K562 (cell line): ENCODE data around the gene NUB1. TPM values are rescaled to one million over a fixed set of nuclear protein-coding genes. Genes with fewer than 3 reads are reported as not detected.

Experiments
- ATAC-seq: fragments of 200-7000 bp; cut with Tn5 transposase; 3 replicates; pipeline ENCODE4 v1.9.1; 2020; ENCODE audit warnings: moderate library complexity
- BruUV-seq: library from RNA; stranded (reverse); fragments of 400-500 nt; replicated peaks from 2 replicates; lab custom pipeline; 2021; lab: Mats Ljungman, UMichigan
- CTCF ChIA-PET: fragments of 300-600 bp; formaldehyde crosslinking; extraction: SDS; loops from one replicate; lab custom pipeline; 2021; ENCODE audit warnings: low intra/inter-chr PET ratio; lab: Yijun Ruan, JAX
- POLR2A ChIA-PET: fragments of 300-600, 350-650 bp; sonication (Branson Sonifier 250); formaldehyde crosslinking; extraction: SDS; loops from one replicate; lab custom pipeline; 2021; ENCODE audit warnings: antibody characterized with exemption, inconsistent platforms; lab: Yijun Ruan, JAX
- DNase-seq, 4 experiments: peaks; one replicate each; pipeline versions ENCODE4 v3.0.0 to v3.0.0-alpha.2; 2011 to 2018; ENCODE audit warnings: low spot score in 3 of 4, mixed read lengths in 3 of 4; ENCODE audit errors: extremely low read depth in 1 of 4
- FAIRE-seq: peaks from 2 replicates; lab custom pipeline; 2011; peaks lifted over from hg19 to GRCh38; lab: Jason Lieb, UNC
- H2AFZ ChIP-seq: 2 replicates; pipeline ENCODE4 v1.6.0; 2011; ENCODE audit warnings: low read depth, low read length, control low read depth, inconsistent platforms
- H3K27ac ChIP-seq: fragments of 200-600 bp; 3 replicates; pipeline ENCODE4 v1.8.0; 2011; ENCODE audit warnings: low read depth, mild to moderate bottlenecking, control low read depth, inconsistent platforms, low read length, moderate library complexity, mixed read lengths; ENCODE audit errors: extremely low read depth
- H3K27me3 ChIP-seq, 2 experiments: fragments of 300-600 bp in 1 of 2; 2 replicates in 1 of 2; 3 replicates in 1 of 2; pipeline versions ENCODE4 v1.6.0 to v1.8.0; 2011; ENCODE audit warnings: inconsistent platforms in 2 of 2, low read length in 2 of 2, mild to moderate bottlenecking in 1 of 2, mixed read lengths in 1 of 2, moderate library complexity in 1 of 2; ENCODE audit not compliant: control insufficient read depth in 2 of 2, insufficient read depth in 2 of 2
- H3K36me3 ChIP-seq: fragments of 300-600 bp; 3 replicates; pipeline ENCODE4 v1.8.0; 2011; ENCODE audit warnings: mild to moderate bottlenecking, low read length, inconsistent platforms; ENCODE audit not compliant: control insufficient read depth, insufficient read depth
- H3K4me1 ChIP-seq, 2 experiments: fragments of 200-600 bp in 1 of 2; replicated peaks in 1 of 2; 2 replicates in 1 of 2; 3 replicates in 1 of 2; pipeline versions ENCODE4 v1.5.1 to v1.8.0; 2011; ENCODE audit warnings: inconsistent platforms in 2 of 2, low read length in 2 of 2, mild to moderate bottlenecking in 1 of 2, mixed read lengths in 1 of 2, moderate library complexity in 1 of 2; ENCODE audit not compliant: control insufficient read depth in 2 of 2, insufficient read depth in 2 of 2
- H3K4me2 ChIP-seq: 2 replicates; pipeline ENCODE4 v1.6.1; 2011; ENCODE audit warnings: low read length, control low read depth, inconsistent platforms, mixed read lengths; ENCODE audit not compliant: insufficient read depth
- H3K4me3 ChIP-seq: fragments of 200-600 bp; sonication (generic), shearing (Covaris generic); 2 replicates; pipeline ENCODE4 v1.5.1; 2016; ENCODE audit warnings: control low read depth, inconsistent platforms
- H3K79me2 ChIP-seq: fragments of 200-600 bp; 3 replicates; pipeline ENCODE4 v1.8.0; 2011; ENCODE audit warnings: low read length, inconsistent platforms; ENCODE audit not compliant: control insufficient read depth, insufficient read depth
- H3K9ac ChIP-seq, 2 experiments: 2 replicates each; pipeline versions ENCODE4 v1.6.0 to v1.6.1; 2011; ENCODE audit warnings: low read depth in 2 of 2, low read length in 2 of 2, control low read depth in 1 of 2, inconsistent platforms in 1 of 2, mild to moderate bottlenecking in 1 of 2, mixed read lengths in 1 of 2; ENCODE audit not compliant: insufficient read depth in 1 of 2
- H3K9me1 ChIP-seq: one replicate; pipeline ENCODE4 v1.6.0; 2011; ENCODE audit warnings: inconsistent platforms, mild to moderate bottlenecking, low read length, moderate library complexity; ENCODE audit not compliant: control insufficient read depth, insufficient read depth
- H3K9me3 ChIP-seq: replicated peaks from 2 replicates; pipeline ENCODE4 v1.5.1; 2011; ENCODE audit warnings: low read depth, low read length, inconsistent platforms; ENCODE audit not compliant: control insufficient read depth, insufficient read depth
- H4K20me1 ChIP-seq: replicated peaks from 2 replicates; pipeline ENCODE4 v1.6.1; 2011; ENCODE audit warnings: low read length, inconsistent platforms, mixed read lengths; ENCODE audit not compliant: control insufficient read depth, insufficient read depth
- ARID1B ChIP-seq: fragments of 450-650 bp; IDR thresholded peaks from 2 replicates; pipeline ENCODE4 v1.6.1; 2016; ENCODE audit warnings: antibody characterized with exemption, mild to moderate bottlenecking, inconsistent platforms
- C11orf30 ChIP-seq: fragments of 450-650 bp; IDR thresholded peaks from 2 replicates; pipeline ENCODE4 v1.6.1; 2016; ENCODE audit warnings: low read depth, mild to moderate bottlenecking
- CREB1 ChIP-seq, 2 experiments: sonication (generic) in 1 of 2; formaldehyde crosslinking in 1 of 2; IDR thresholded peaks; 2 replicates each; pipeline versions ENCODE4 v1.6.1 to v1.8.0; 2012 to 2022; ENCODE audit warnings: inconsistent platforms in 1 of 2, mild to moderate bottlenecking in 1 of 2, missing genetic modification reagents in 1 of 2, moderate library complexity in 1 of 2
- ETV5 ChIP-seq: sonication (generic); formaldehyde crosslinking; IDR thresholded peaks from 2 replicates; pipeline ENCODE4 v1.4.0; 2020; ENCODE audit warnings: low read depth, mild to moderate bottlenecking, missing genetic modification reagents
- IRF1 ChIP-seq: sonication (generic); formaldehyde crosslinking; IDR thresholded peaks from 2 replicates; pipeline ENCODE4 v1.8.0; 2022; ENCODE audit warnings: missing genetic modification reagents, mild to moderate bottlenecking, borderline replicate concordance
- MLLT1 ChIP-seq, 2 experiments: fragments of 450-650 bp; IDR thresholded peaks; 2 replicates each; pipeline ENCODE4 v1.6.1; 2016
- NFATC3 ChIP-seq: fragments of 450-650 bp; IDR thresholded peaks from 2 replicates; pipeline ENCODE4 v1.6.1; 2017; ENCODE audit warnings: mild to moderate bottlenecking
- RFX7 ChIP-seq: fragments of 250-450 bp; sonication (Bioruptor Pico); IDR thresholded peaks from 2 replicates; pipeline ENCODE4 v1.5.1; 2021; ENCODE audit warnings: mild to moderate bottlenecking
- SLC30A9 ChIP-seq: fragments of 250-450 bp; sonication (Bioruptor Pico); IDR thresholded peaks from 2 replicates; pipeline ENCODE4 v1.8.0; 2022; ENCODE audit warnings: mild to moderate bottlenecking, moderate library complexity
- SNRNP70 ChIP-seq: fragments of 200-400 bp; formaldehyde crosslinking; optimal IDR thresholded peaks from 2 replicates; pipeline ENCODE3; 2017; ENCODE audit warnings: low read depth, low read length
- TCF7L2 ChIP-seq: fragments of 150-350 bp; IDR thresholded peaks from 2 replicates; pipeline ENCODE4 v1.6.1; 2016; ENCODE audit warnings: low read depth, mild to moderate bottlenecking, low read length, moderate library complexity
- WGBS: fragments of 100-300 bp; shearing (Covaris generic); methylation state at CpG from one replicate; pipeline ENCODE4 v1.1.6; 2016; ENCODE audit warnings: low coverage, mixed read lengths; ENCODE audit not compliant: insufficient coverage; ENCODE audit errors: missing lambda C conversion rate; 5-methylcytosine and 5-hydroxymethylcytosine counted together
- in situ Hi-C: fragments of 300-500 bp; cut with MboI; formaldehyde crosslinking; loops from 4 replicates; pipeline ENCODE4 v1.15.0; 2018; ENCODE audit warnings: inconsistent platforms, mixed read lengths
- intact Hi-C: fragments of 100-400 bp; cut with micrococcal nuclease; formaldehyde crosslinking; loops from 2 replicates; pipeline ENCODE4 v1.14.2; 2022
- polyA plus RNA-seq, 8 experiments: library from polyadenylated mRNA; depleted of rRNA in 4 of 8; stranded (reverse) in 5 of 8; unstranded in 3 of 8; fragments of >200 nt; fragmentation: Nextera tagmentation in 2 of 8; fragmentation: Illumina TruSeq in 1 of 8; extraction: Ambion mirVana in 2 of 8; extraction: Trizol in 1 of 8; gene quantifications; 2 replicates each; pipeline versions ENCODE4 v1.2.1 to v1.2.3, GENCODE V29; 2011 to 2014; ENCODE audit warnings: inconsistent platforms in 1 of 8, missing spikeins in 1 of 8
- total RNA-seq, 7 experiments: library from RNA; depleted of rRNA in 6 of 7; stranded (reverse); fragments of >200 nt in 6 of 7; fragmentation: Illumina TruSeq in 2 of 7; extraction: Trizol in 2 of 7; gene quantifications; 2 replicates each; pipeline versions ENCODE4 v1.2.1 to v1.2.3, GENCODE V29; 2011 to 2021; ENCODE audit warnings: low replicate concordance in 1 of 7

Gene NUB1
- total and polyA plus RNA-seq, 9 of the 15 experiments (the other 6 are each of a cell fraction or from before 2014, with no cell fraction given) = 43.2 to 159 (median 85.2) TPM

- H3K4me3 ChIP-seq = no peak overlapping the region
- no TSS peak for BruUV-seq
- H4K20me1 ChIP-seq = no peaks in the 10 kb centered on the region
- DNase-seq = no peak
- no peaks in the 10 kb centered on the region for H3K79me2 ChIP-seq
- no peaks in the 10 kb centered on the region for H3K36me3 ChIP-seq
- peaks cover 4% of the 10 kb centered on the region for H3K9me1 ChIP-seq
- FAIRE-seq = no peak
- H2AFZ ChIP-seq = no peak overlapping the region
- H3K9ac ChIP-seq = no peak overlapping the region
- ChIA-PET CTCF (no interaction called here), POLR2A (interaction anchor here (0.6 to 1.6 kb wide), 6 partner anchors 10 to 600 kb away, joined by 3 to 5 read pairs (median 3); partner anchors contain the start of gene WDR86)
- H3K27ac ChIP-seq = no peak overlapping the region
- ATAC-seq = no peak
- no peak overlapping the region for H3K4me2 ChIP-seq
- H3K9me3 ChIP-seq = peaks cover 9% of the 10 kb centered on the region
- WGBS = 59% methylated on average over 7 of the region's 7 CpGs
- in situ Hi-C loops (no loop called here), intact Hi-C loops (loop anchor here (10.0 kb wide), 1 partner anchor 46 kb away; the partner anchor contains the start of gene CRYGN)
- H3K4me1 ChIP-seq = peaks cover 33 to 53% of the 10 kb centered on the region in 2 experiments
- no peaks in the 10 kb centered on the region; a peak in 1 of 5 replicates for H3K27me3 ChIP-seq
- TF ChIP-seq SLC30A9 (no peak), NFATC3 (no peak), SNRNP70 (no peak), TCF7L2 (no peak), CREB1 (IDR thresholded peaks at IDR 0.05) (no peak), CREB1 (CRISPR knock-in tag; IDR thresholded peaks at IDR 0.05) (no peak), ARID1B (no peak), MLLT1 (IDR thresholded peaks at IDR 0.05) (no peak), IRF1 (CRISPR knock-in tag) (no peak), ETV5 (CRISPR knock-in tag) (no peak), C11orf30 (no peak), RFX7 (CRISPR knock-in tag) (no peak)
Measured at GRCh38 chr7:151399305-151399601, 57.6 kb downstream of the NUB1 start.
